H9 (cell line): ENCODE data around the gene MSRB1. TPM values are rescaled to one million over a fixed set of nuclear protein-coding genes. Genes with fewer than 3 reads are reported as not detected.
A peak's percentile ranks its signal among the peaks of the same experiment; 100 is the strongest.
"Not testable (repeated sequence)": the region's sequence is repeated elsewhere in the genome, so short reads cannot be mapped to it uniquely, and the experiment has no call there.

ENCODE experiments used
- DNase-seq: peaks from one replicate; pipeline ENCODE4 v3.0.0-alpha.2; 2017
- H2AFZ ChIP-seq: one replicate; pipeline ENCODE4 v1.6.1; 2013; ENCODE audit warnings: mild to moderate bottlenecking, low read length, control low read depth, moderate library complexity
- H2AK5ac ChIP-seq: 2 replicates; pipeline ENCODE4 v1.6.1; 2013; ENCODE audit warnings: low read length, control low read depth, mixed read lengths; ENCODE audit not compliant: insufficient read length
- H2BK120ac ChIP-seq: one replicate; pipeline ENCODE4 v1.6.1; 2013; ENCODE audit warnings: low read depth, mild to moderate bottlenecking, low read length, control low read depth, inconsistent platforms; ENCODE audit not compliant: poor library complexity, severe bottlenecking
- H2BK12ac ChIP-seq: 2 replicates; pipeline ENCODE4 v1.6.1; 2013; ENCODE audit warnings: low read length, control low read depth, mixed read lengths, low read depth; ENCODE audit not compliant: insufficient read length
- H2BK15ac ChIP-seq: 2 replicates; pipeline ENCODE4 v1.6.1; 2013; ENCODE audit warnings: low read depth, low read length, control low read depth
- H2BK20ac ChIP-seq: one replicate; pipeline ENCODE4 v1.6.1; 2013; ENCODE audit warnings: low read depth, mild to moderate bottlenecking, low read length, control low read depth, inconsistent platforms; ENCODE audit not compliant: poor library complexity, severe bottlenecking
- H2BK5ac ChIP-seq: 2 replicates; pipeline ENCODE4 v1.6.1; 2013; ENCODE audit warnings: low read length, control low read depth, mixed read lengths; ENCODE audit not compliant: insufficient read length
- H3K14ac ChIP-seq: 2 replicates; pipeline ENCODE4 v1.6.1; 2013; ENCODE audit warnings: low read length, control low read depth; ENCODE audit not compliant: insufficient read depth
- H3K18ac ChIP-seq: 2 replicates; pipeline ENCODE4 v1.6.1; 2013; ENCODE audit warnings: low read depth, mild to moderate bottlenecking, mixed read lengths, low read length, control low read depth; ENCODE audit not compliant: insufficient read length
- H3K23ac ChIP-seq: 2 replicates; pipeline ENCODE4 v1.6.1; 2013; ENCODE audit warnings: low read length, control low read depth, mixed read lengths, low read depth; ENCODE audit not compliant: insufficient read length
- H3K23me2 ChIP-seq: 2 replicates; pipeline ENCODE4 v1.6.1; 2013; ENCODE audit warnings: low read depth, mild to moderate bottlenecking, mixed read lengths, low read length, control low read depth; ENCODE audit not compliant: insufficient read length, poor library complexity, severe bottlenecking
- H3K27ac ChIP-seq: 2 replicates; pipeline ENCODE4 v1.5.1; 2013; ENCODE audit warnings: low read length, control low read depth, mixed read lengths, low read depth; ENCODE audit not compliant: insufficient read length
- H3K27me3 ChIP-seq: 2 replicates; pipeline ENCODE4 v1.6.1; 2013; ENCODE audit warnings: low read length, control low read depth, inconsistent platforms; ENCODE audit not compliant: insufficient read depth
- H3K4ac ChIP-seq: 2 replicates; pipeline ENCODE4 v1.6.1; 2013; ENCODE audit warnings: low read depth, mild to moderate bottlenecking, control low read depth, inconsistent platforms, low read length, moderate library complexity
- H3K4me1 ChIP-seq: 2 replicates; pipeline ENCODE4 v1.6.1; 2013; ENCODE audit warnings: low read length, control low read depth, inconsistent platforms; ENCODE audit not compliant: insufficient read depth
- H3K4me2 ChIP-seq: 2 replicates; pipeline ENCODE4 v1.6.1; 2013; ENCODE audit warnings: low read length, control low read depth, mixed read lengths; ENCODE audit not compliant: insufficient read length, insufficient read depth
- H3K56ac ChIP-seq: 2 replicates; pipeline ENCODE4 v1.6.1; 2013; ENCODE audit warnings: low read depth, mild to moderate bottlenecking, mixed read lengths, low read length, control low read depth; ENCODE audit not compliant: insufficient read length
- H3K79me1 ChIP-seq: 2 replicates; pipeline ENCODE4 v1.6.1; 2013; ENCODE audit warnings: low read depth, mild to moderate bottlenecking, moderate library complexity, low read length, control low read depth, inconsistent platforms; ENCODE audit not compliant: insufficient read depth, poor library complexity, severe bottlenecking
- H3K79me2 ChIP-seq: 2 replicates; pipeline ENCODE4 v1.6.1; 2013; ENCODE audit warnings: low read length, control low read depth, inconsistent platforms; ENCODE audit not compliant: insufficient read depth
- H3K9ac ChIP-seq: 2 replicates; pipeline ENCODE4 v1.6.1; 2013; ENCODE audit warnings: low read length, control low read depth, mixed read lengths; ENCODE audit not compliant: insufficient read length; ENCODE audit errors: extremely low read depth
- H3K9me3 ChIP-seq: one replicate; pipeline ENCODE4 v1.6.1; 2013; ENCODE audit warnings: low read depth, low read length, inconsistent platforms; ENCODE audit not compliant: control insufficient read depth
- H3T11ph ChIP-seq: one replicate; pipeline ENCODE4 v1.6.1; 2013; ENCODE audit warnings: mild to moderate bottlenecking, low read length, control low read depth, inconsistent platforms
- H4K20me1 ChIP-seq: one replicate; pipeline ENCODE4 v1.6.1; 2013; ENCODE audit not compliant: control insufficient read depth, insufficient read length, insufficient read depth
- H4K5ac ChIP-seq: 2 replicates; pipeline ENCODE4 v1.6.1; 2013; ENCODE audit warnings: low read depth, mild to moderate bottlenecking, mixed read lengths, low read length, control low read depth; ENCODE audit not compliant: insufficient read length
- H4K8ac ChIP-seq: replicated peaks from 2 replicates; pipeline ENCODE4 v1.6.1; 2013; ENCODE audit warnings: low read length, control low read depth, mixed read lengths, low read depth; ENCODE audit not compliant: insufficient read length
- H4K91ac ChIP-seq: 2 replicates; pipeline ENCODE4 v1.6.1; 2013; ENCODE audit warnings: low read depth, mild to moderate bottlenecking, moderate library complexity, mixed read lengths, low read length, control low read depth; ENCODE audit not compliant: insufficient read length
- H3K27ac Mint-ChIP-seq, 3 experiments: 2 replicates in 2 of 3; 3 replicates in 1 of 3; pipeline ENCODE4 v1.8.0; 2020 to 2021; ENCODE audit warnings: mixed read lengths in 3 of 3, mild to moderate bottlenecking in 1 of 3, moderate library complexity in 1 of 3
- H3K27me3 Mint-ChIP-seq: 2 replicates; pipeline ENCODE4 v1.8.0; 2021; ENCODE audit warnings: low read depth, mild to moderate bottlenecking, moderate library complexity, mixed read lengths
- H3K36me3 Mint-ChIP-seq, 3 experiments: 2 replicates in 2 of 3; 3 replicates in 1 of 3; pipeline ENCODE4 v1.8.0; 2020 to 2021; ENCODE audit warnings: low read depth in 3 of 3, mixed read lengths in 3 of 3; ENCODE audit not compliant: insufficient read depth in 1 of 3
- H3K4me1 Mint-ChIP-seq, 2 experiments: 2 replicates each; pipeline ENCODE4 v1.8.0; 2020; ENCODE audit warnings: mixed read lengths in 2 of 2
- H3K4me3 Mint-ChIP-seq, 2 experiments: 2 replicates in 1 of 2; 3 replicates in 1 of 2; pipeline ENCODE4 v1.8.0; 2020 to 2021; ENCODE audit warnings: mild to moderate bottlenecking in 2 of 2, mixed read lengths in 2 of 2, moderate library complexity in 1 of 2
- H3K9me3 Mint-ChIP-seq, 2 experiments: 2 replicates in 1 of 2; 3 replicates in 1 of 2; pipeline ENCODE4 v1.8.0; 2020; ENCODE audit warnings: mild to moderate bottlenecking in 2 of 2, mixed read lengths in 2 of 2, moderate library complexity in 1 of 2
- CTCF ChIP-seq: fragments of 200-600 bp; sonication (generic); conservative IDR thresholded peaks from 3 replicates; pipeline ENCODE4 v1.8.0; 2021; ENCODE audit warnings: antibody characterized with exemption, mild to moderate bottlenecking
- WGBS: extraction: QIAGEN DNeasy Blood & Tissue Kit; methylation state at CpG from one replicate; pipeline ENCODE4 v1.1.7; 2013; ENCODE audit warnings: missing lambda C conversion rate, low lambda C conversion rate, mixed read lengths; ENCODE audit not compliant: insufficient read length; ENCODE audit errors: extremely low coverage; 5-methylcytosine and 5-hydroxymethylcytosine counted together
- total RNA-seq: library from RNA; stranded (reverse); gene quantifications from 2 replicates; pipeline ENCODE4 v1.2.1, GENCODE V29; 2021

Gene MSRB1
- total RNA-seq, 1 experiment from 2014 or later = 25.7 TPM

- H3K27ac ChIP-seq = no peak overlapping the region
- Mint-ChIP-seq H3K9me3 (no peaks in the 10 kb centered on the region), H3K4me3 (no peak overlapping the region), H3K36me3 (peaks cover 10 to 28% (median 17%) of the 10 kb centered on the region in 3 experiments; a peak in 6 of 7 replicates), H3K27me3 (no peaks in the 10 kb centered on the region; the same call in 1 of the 2 replicates), H3K4me1 (peaks cover 15 to 23% of the 10 kb centered on the region in 2 experiments), H3K27ac (no peak overlapping the region)
- no peak overlapping the region for H3K14ac ChIP-seq
- no peaks in the 10 kb centered on the region for H4K20me1 ChIP-seq
- peaks cover 4% of the 10 kb centered on the region; the same call in 1 of the 2 replicates for H3K4me1 ChIP-seq
- no peak overlapping the region for H4K5ac ChIP-seq
- H3K27me3 ChIP-seq = no peaks in the 10 kb centered on the region
- H3K56ac ChIP-seq = no peak overlapping the region
- H3K79me1 ChIP-seq = no peaks in the 10 kb centered on the region
- H3K23ac ChIP-seq = no peak overlapping the region
- no peak overlapping the region for H2BK12ac ChIP-seq
- no peak overlapping the region for H2AK5ac ChIP-seq
- H2BK120ac ChIP-seq = no peak overlapping the region
- H3K9me3 ChIP-seq = no peaks in the 10 kb centered on the region
- TF ChIP-seq CTCF = no peak
- H2AFZ ChIP-seq = no peak overlapping the region
- no peak overlapping the region for H3T11ph ChIP-seq
- no peak overlapping the region for H2BK15ac ChIP-seq
- no peak overlapping the region for H2BK5ac ChIP-seq
- no peak overlapping the region for H2BK20ac ChIP-seq
- no peaks in the 10 kb centered on the region for H3K79me2 ChIP-seq
- no peak overlapping the region for H3K18ac ChIP-seq
- no peak overlapping the region for H4K8ac ChIP-seq
- no peak overlapping the region for H3K9ac ChIP-seq
- no peak overlapping the region for H3K4me2 ChIP-seq
- no peak for DNase-seq
- WGBS = no CpG with 5 or more reads among the region's 23 CpGs
- H3K4ac ChIP-seq = no peak overlapping the region
- no peak overlapping the region for H4K91ac ChIP-seq
- peaks cover 7% of the 10 kb centered on the region for H3K23me2 ChIP-seq
Measured at GRCh38 chr16:1940273-1941161, 2.5 kb downstream of the MSRB1 start.

DNA sequence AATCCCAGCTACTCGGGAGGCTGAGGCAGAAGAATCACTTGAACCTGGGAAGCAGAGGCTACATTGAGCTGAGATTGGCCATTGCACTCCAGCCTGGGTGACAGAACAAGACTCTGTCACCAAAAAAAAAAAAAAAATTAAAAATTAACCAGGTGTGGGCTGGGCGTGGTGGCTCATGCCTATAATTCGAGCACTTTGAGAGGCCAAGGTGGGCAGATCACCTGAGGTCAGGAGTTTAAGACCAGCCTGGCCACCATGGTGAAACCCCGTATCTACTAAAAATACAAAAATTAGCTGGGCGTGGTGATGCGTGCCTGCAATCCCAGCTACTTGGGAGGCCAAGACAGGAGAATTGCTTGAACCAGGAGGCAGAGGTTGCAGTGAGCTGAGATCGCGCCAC lies 3.2 kb downstream of the MSRB1 start:
- H2BK15ac ChIP-seq, H3K23ac ChIP-seq, H3K79me2 ChIP-seq, H2BK12ac ChIP-seq, H3K56ac ChIP-seq, H2BK20ac ChIP-seq, H3K79me1 ChIP-seq, H4K91ac ChIP-seq, H4K5ac ChIP-seq, H2BK5ac ChIP-seq, H3K9me3 Mint-ChIP-seq, H3K23me2 ChIP-seq, H3K9ac ChIP-seq, H3K27ac ChIP-seq, H3K27me3 Mint-ChIP-seq, H4K8ac ChIP-seq, H3K4ac ChIP-seq, H2AFZ ChIP-seq, H2BK120ac ChIP-seq, H2AK5ac ChIP-seq, H3K4me3 Mint-ChIP-seq, H3K4me2 ChIP-seq, H3K9me3 ChIP-seq, H3K18ac ChIP-seq, H3T11ph ChIP-seq, H4K20me1 ChIP-seq, H3K14ac ChIP-seq, DNase-seq, H3K27me3 ChIP-seq, H3K4me1 ChIP-seq: not testable (repeated sequence)
- peaks cover 15 to 22% of the 10 kb centered on the region in 2 experiments for H3K4me1 Mint-ChIP-seq
- peak overlapping the region in 1 of 3 experiments; percentile 31; a peak in 1 of 7 replicates for H3K27ac Mint-ChIP-seq
- WGBS = no CpG with 5 or more reads among the region's 8 CpGs
- peaks cover 10 to 28% (median 17%) of the 10 kb centered on the region in 3 experiments; a peak in 6 of 7 replicates for H3K36me3 Mint-ChIP-seq
